Kidney epithelial cell (primary cell): ENCODE data around the gene SFT2D2. TPM values are rescaled to one million over a fixed set of nuclear protein-coding genes. Genes with fewer than 3 reads are reported as not detected.

Source experiments
- DNase-seq: peaks from one replicate; pipeline ENCODE4 v3.0.0-alpha.2; 2010; ENCODE audit warnings: low read depth
- H3K27me3 ChIP-seq: 2 replicates; pipeline ENCODE4 v1.6.0; 2011; ENCODE audit warnings: low read length; ENCODE audit not compliant: control insufficient read depth, insufficient read depth
- H3K36me3 ChIP-seq: 2 replicates; pipeline ENCODE4 v1.5.1; 2011; ENCODE audit warnings: low read length; ENCODE audit not compliant: control insufficient read depth, insufficient read depth
- H3K4me3 ChIP-seq: 2 replicates; pipeline ENCODE4 v1.5.1; 2011; ENCODE audit warnings: low read depth, mild to moderate bottlenecking, control low read depth, low read length
- total RNA-seq: library from RNA; depleted of rRNA; stranded (reverse); fragments of >200 nt; gene quantifications from 2 replicates; pipeline ENCODE4 v1.2.3, GENCODE V29; 2015
- TF ChIP-seq, protein P1 (sequence below): IDR thresholded peaks from 2 replicates; pipeline ENCODE4 v1.5.1; 2011; ENCODE audit warnings: mild to moderate bottlenecking, moderate library complexity, low read length, control low read depth, inconsistent platforms; ENCODE audit not compliant: insufficient read depth, poor library complexity, severe bottlenecking

SFT2D2 gene
- total RNA-seq, 1 donor from 2014 or later, result 42.1 TPM

DNA sequence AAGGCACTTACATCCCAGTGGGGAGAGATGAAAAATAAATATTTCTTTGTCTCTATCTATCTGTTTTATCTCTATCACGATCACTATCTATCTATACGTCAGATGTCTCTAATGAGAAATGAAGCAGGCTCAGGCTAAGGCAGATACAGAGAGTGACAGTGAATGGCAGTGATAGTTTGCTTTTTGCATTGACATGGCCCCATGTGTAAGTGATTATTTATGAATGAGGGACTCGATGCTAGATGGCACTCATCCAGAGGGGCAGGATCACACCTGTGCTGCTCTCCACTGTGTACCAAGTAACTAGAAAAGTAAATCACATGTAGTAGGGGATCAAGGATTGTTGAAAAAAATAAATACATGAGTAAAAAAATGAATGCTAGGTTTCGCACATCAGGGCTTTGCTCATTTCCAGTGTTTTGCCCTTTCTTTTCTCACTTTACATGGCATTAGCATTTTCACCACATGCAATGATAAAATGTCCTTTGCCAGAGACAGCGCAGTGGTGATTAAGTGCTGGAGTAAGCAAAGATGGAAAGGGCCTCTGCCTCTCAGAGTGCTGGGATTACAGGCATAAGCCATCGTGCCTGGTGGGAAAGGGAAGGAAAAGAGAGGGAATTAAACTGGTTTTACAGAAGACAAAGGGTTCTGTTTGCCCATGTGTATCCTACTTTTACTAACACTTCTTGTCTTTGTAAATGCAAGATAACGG is 71.4 kb downstream of the SFT2D2 start:
- no peaks in the 10 kb centered on the region for H3K27me3 ChIP-seq
- DNase-seq, result no peak
- no peak overlapping the region for H3K4me3 ChIP-seq
- H3K36me3 ChIP-seq, result no peaks in the 10 kb centered on the region
- TF ChIP-seq, protein P1, sequence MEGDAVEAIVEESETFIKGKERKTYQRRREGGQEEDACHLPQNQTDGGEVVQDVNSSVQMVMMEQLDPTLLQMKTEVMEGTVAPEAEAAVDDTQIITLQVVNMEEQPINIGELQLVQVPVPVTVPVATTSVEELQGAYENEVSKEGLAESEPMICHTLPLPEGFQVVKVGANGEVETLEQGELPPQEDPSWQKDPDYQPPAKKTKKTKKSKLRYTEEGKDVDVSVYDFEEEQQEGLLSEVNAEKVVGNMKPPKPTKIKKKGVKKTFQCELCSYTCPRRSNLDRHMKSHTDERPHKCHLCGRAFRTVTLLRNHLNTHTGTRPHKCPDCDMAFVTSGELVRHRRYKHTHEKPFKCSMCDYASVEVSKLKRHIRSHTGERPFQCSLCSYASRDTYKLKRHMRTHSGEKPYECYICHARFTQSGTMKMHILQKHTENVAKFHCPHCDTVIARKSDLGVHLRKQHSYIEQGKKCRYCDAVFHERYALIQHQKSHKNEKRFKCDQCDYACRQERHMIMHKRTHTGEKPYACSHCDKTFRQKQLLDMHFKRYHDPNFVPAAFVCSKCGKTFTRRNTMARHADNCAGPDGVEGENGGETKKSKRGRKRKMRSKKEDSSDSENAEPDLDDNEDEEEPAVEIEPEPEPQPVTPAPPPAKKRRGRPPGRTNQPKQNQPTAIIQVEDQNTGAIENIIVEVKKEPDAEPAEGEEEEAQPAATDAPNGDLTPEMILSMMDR, result no peak

DNA sequence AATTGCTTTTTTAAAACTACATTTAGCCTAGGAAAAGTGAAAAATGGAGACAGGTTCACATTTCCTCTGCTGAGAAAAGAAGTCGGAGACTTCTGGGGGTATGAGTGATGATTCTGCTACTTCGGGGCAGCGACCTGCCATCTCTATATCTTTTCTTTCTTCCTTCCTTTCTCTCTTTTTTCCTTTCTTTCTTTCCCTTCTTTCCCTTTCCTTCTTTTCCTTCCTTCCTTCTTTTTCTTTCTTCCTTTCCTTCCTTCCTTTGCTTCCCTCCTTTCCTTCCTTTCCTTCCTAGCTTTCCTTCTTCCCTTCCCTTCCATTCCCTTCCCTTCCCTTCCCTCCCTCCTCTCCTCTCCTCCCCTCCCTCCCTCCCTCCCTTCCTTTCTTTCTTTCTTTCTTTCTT is 72.6 kb downstream of the SFT2D2 start:
- H3K4me3 ChIP-seq, result no peak overlapping the region
- TF ChIP-seq, protein P1, result no peak
- no peaks in the 10 kb centered on the region for H3K36me3 ChIP-seq
- DNase-seq, result no peak
- H3K27me3 ChIP-seq, result no peaks in the 10 kb centered on the region

DNA sequence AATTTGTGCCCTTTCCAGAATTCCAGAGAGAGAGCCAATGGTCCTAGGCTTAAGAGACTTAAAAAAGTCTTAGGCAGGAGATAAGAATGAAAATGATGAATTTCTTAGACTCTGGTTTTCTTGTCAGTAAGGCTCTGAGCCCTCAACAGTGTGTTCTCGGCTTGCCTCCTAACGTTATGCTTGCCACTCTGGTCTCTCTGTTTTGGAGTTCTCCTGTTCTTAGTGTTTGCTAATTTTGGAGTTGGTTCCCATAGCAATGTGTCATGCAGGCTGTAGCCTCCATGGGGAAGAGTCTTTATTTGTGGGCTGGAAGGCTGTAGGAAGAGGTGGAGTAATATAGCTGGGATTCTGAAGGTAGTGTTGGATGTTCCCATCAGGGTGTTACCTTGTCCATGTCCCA is 74.8 kb downstream of the SFT2D2 start:
- Histone ChIP-seq H3K36me3 (no peaks in the 10 kb centered on the region), H3K27me3 (no peaks in the 10 kb centered on the region), H3K4me3 (no peak overlapping the region)
- DNase-seq, result no peak
- TF ChIP-seq, protein P1, result no peak

DNA sequence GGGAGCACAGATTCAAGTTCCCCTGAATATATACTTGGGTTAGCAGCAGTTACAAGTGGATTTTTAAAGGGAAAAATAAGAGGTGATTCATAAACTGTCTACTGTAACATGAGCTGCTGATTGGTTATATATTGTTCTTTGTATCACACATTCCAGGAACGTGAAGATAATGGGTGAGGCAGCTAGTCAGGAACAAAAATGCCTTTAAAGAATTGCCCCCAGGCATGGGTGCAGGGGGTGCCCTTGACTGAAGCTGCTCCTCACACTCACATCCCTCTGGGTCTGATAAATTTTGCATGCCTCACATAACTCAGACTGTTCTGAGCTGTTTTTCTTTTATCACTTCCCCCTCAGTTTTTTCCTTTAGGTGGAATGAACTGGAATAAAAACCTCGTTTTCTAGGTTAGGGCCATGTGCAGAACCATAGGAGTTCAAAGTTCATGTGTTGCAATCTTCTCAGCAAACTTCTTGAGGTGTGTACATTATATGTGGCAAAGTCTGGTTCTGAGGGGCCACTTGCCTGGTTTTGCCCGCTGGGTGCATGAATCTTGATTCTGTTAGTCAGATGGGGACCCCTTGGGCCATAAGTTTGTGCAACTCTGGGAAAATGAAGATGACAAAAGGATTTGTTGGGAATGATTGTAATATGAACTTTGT is 76.0 kb downstream of the SFT2D2 start:
- TF ChIP-seq, protein P1, result no peak
- no peak overlapping the region for H3K4me3 ChIP-seq
- DNase-seq, result peak; percentile 65
- H3K27me3 ChIP-seq, result no peaks in the 10 kb centered on the region
- H3K36me3 ChIP-seq, result no peaks in the 10 kb centered on the region

Other genes starting within 250 kb of the SFT2D2 start
- gene GPR161, start 89.1 kb upstream of the SFT2D2 start, total RNA-seq, result 16.4 and 24.6 TPM in 2 replicates
- gene TIPRL, start 47.0 kb upstream of the SFT2D2 start, total RNA-seq, result 27.9 and 49.0 TPM in 2 replicates
- 2.9 and 4.7 TPM in 2 replicates for gene TBX19, start 54.9 kb downstream of the SFT2D2 start, total RNA-seq